ENCODE measurements around the gene ATP8B2.

Gene ATP8B2

GRCh38 chr1:154398678-154399077 is 73.4 kb downstream of the ATP8B2 start:
- no peak overlapping the region for H3K27ac ChIP-seq (ENCODE audit: low read length)
- H3K79me2 ChIP-seq (ENCODE audit: insufficient read depth, low read length): no peaks in the 10 kb centered on the region
- peaks cover 11% of the 10 kb centered on the region for H3K4me1 ChIP-seq (ENCODE audit: insufficient read depth, low read length)
- no peak for ATAC-seq (ENCODE audit: insufficient read depth, low read depth)
- TF ChIP-seq EZH2 (IDR thresholded peaks at IDR 0.05; ENCODE audit: borderline replicate concordance, low read depth, low read length, severe bottlenecking) (no peak), CTCF (IDR thresholded peaks at IDR 0.05; ENCODE audit: borderline replicate concordance, extremely low read depth, low read length, poor library complexity, severe bottlenecking) (no peak)
- H4K20me1 ChIP-seq (ENCODE audit: insufficient read depth, low read length): peaks cover 9% of the 10 kb centered on the region; the same call in 1 of the 2 replicates
- H3K9me3 ChIP-seq (ENCODE audit: insufficient read depth, low read length, severe bottlenecking): no peaks in the 10 kb centered on the region
- no peak overlapping the region for H3K4me3 ChIP-seq (ENCODE audit: low read depth in 1 of 2, low read length in 2 of 2)
- H3K27me3 ChIP-seq (ENCODE audit: insufficient read depth, low read length, poor library complexity): peaks cover 22% of the 10 kb centered on the region
- H3K36me3 ChIP-seq (ENCODE audit: insufficient read depth, low read length): no peaks in the 10 kb centered on the region
- no peak overlapping the region for H2AFZ ChIP-seq (ENCODE audit: low read depth, low read length)
- no peak overlapping the region for H3K9ac ChIP-seq (ENCODE audit: low read depth, low read length)
- H3K4me2 ChIP-seq (ENCODE audit: insufficient read depth, low read length): no peak overlapping the region
- no peak for DNase-seq

DNA sequence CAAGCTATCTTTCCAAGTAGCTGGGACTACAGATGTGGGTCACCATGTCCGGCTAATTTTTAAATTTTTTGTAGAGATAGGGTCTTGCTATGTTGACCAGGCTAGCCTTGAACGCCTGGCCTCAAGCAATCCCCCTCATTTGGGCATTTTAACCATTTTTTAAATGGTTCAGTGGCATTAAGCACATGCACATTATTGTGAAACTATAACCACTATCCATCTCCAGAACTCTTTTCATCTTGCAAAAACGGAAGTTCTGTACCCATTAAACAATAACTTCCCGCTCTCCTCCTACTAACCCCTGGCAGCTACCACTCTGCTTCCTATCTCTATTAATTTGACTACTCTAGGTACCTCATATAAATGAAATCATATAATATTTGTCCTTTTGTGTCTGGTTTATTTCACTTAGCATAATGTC is 75.1 kb downstream of the ATP8B2 start:
- ATAC-seq (ENCODE audit: insufficient read depth, low read depth): no peak
- Histone ChIP-seq H3K9ac (ENCODE audit: low read depth, low read length) (no peak overlapping the region), H3K4me3 (ENCODE audit: low read depth in 1 of 2, low read length in 2 of 2) (no peak overlapping the region), H3K4me1 (ENCODE audit: insufficient read depth, low read length) (peaks cover 15% of the 10 kb centered on the region), H3K79me2 (ENCODE audit: insufficient read depth, low read length) (no peaks in the 10 kb centered on the region), H3K36me3 (ENCODE audit: insufficient read depth, low read length) (no peaks in the 10 kb centered on the region), H3K27ac (ENCODE audit: low read length) (no peak overlapping the region), H2AFZ (ENCODE audit: low read depth, low read length) (no peak overlapping the region), H3K9me3 (ENCODE audit: insufficient read depth, low read length, severe bottlenecking) (no peaks in the 10 kb centered on the region), H3K27me3 (ENCODE audit: insufficient read depth, low read length, poor library complexity) (peaks cover 37% of the 10 kb centered on the region), H3K4me2 (ENCODE audit: insufficient read depth, low read length) (no peak overlapping the region), H4K20me1 (ENCODE audit: insufficient read depth, low read length) (peaks cover 19% of the 10 kb centered on the region; the same call in 1 of the 2 replicates)
- no peak for TF ChIP-seq EZH2 (IDR thresholded peaks at IDR 0.05; ENCODE audit: borderline replicate concordance, low read depth, low read length, severe bottlenecking)
- TF ChIP-seq CTCF (IDR thresholded peaks at IDR 0.05; ENCODE audit: borderline replicate concordance, extremely low read depth, low read length, poor library complexity, severe bottlenecking): no peak
- DNase-seq: no peak

Data from DND-41 (cell line).